UCSD-AML1 (cell line): Measurements from ENCODE around the gene ANKRD55.
"Not testable (repeated sequence)": the region's sequence is repeated elsewhere in the genome, so short reads cannot be mapped to it uniquely, and the experiment has no call there.

Experiments used
- DNase-seq: peaks from one replicate; lab custom pipeline; 2025; ENCODE audit not compliant: unreplicated experiment; lab: John Stamatoyannopoulos, UW

Gene ANKRD55

DNA sequence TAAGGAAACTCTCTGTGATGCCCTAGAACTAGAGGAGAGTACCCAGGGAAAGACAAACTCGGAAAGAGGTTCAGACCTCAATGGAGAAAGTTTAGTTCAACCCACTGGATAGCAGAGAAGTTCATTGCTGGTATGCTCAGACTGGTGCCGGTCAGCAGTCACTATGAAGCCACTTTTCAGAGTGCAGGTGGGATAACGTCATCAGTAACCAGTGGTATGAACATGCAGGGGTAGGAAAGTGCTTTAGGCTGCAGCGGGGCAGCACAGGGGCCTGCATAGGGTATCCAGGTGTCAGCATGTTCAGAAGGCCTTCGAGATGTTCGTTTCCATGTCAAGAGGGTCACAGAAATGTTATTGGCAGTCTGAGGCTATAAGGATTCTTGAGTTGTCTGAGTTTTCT is 20.8 kb upstream of the ANKRD55 start:
- no peak for DNase-seq

DNA sequence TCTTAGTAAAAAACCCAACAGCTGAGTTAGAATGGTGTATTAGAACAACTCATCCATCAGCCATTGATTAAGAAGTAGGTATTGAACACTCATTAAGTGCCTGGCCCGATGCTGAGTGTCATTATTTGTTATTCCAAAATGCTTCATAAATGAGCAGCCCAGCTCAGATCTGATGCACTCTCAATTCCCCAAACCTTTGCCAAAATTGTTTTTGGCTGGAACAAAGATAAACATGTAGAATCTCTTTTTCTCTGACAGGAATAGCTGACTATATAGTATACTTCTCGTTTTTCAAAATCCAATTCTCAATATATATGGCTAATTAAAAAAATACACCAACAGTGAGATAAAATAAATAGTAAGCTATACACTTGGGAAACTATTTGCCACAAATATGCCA is 20.0 kb upstream of the ANKRD55 start:
- no peak for DNase-seq

DNA sequence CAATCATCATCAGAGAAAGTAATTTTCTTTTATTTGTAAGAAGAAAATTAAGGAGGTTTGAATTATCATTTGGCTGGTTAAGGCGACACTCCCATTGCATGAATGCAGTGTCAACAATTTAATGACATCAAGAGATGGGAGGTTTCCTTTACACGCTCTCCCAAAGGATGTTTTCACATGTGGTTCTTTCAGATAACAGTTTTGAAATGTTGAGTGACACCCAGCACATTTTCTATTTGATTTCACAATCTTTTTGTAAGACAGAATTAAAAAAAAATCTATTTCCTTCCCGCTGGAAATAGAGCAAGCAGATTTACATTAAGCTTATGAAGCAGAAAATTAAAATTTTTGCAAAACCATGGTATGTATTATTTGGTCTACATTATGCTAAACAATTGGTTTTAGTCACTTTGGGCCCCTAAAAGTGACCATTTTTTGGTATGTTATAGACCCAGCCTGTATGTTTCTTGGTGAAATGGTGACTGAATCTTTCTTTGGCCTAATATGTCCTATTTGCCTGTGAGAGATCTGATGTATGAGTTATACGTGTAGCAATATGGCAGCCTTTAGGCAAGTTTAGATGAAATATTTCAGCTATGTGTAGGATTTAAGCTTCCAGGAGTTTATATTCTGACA is 18.9 kb upstream of the ANKRD55 start:
- DNase-seq, result no peak

DNA sequence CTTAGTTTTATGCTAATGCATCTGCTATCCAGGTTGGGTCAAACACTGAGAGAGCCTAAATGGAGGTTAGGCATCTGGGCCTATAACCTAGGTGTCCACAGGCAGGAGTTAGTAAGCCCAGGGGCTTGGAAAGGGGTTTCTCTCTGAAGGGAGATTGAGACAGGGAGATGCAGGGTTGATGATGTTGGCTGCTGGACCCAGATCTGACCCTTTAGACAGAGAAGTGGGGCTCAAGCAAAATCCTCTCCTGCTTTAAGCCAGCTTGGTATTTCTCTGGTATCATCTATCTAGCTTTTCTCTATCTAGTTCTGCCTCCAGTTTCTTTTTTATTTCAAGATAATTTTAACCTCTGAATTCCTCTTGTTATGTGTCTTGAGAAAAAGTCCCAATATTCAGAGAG is 18.3 kb upstream of the ANKRD55 start:
- peak; percentile 13 for DNase-seq

DNA sequence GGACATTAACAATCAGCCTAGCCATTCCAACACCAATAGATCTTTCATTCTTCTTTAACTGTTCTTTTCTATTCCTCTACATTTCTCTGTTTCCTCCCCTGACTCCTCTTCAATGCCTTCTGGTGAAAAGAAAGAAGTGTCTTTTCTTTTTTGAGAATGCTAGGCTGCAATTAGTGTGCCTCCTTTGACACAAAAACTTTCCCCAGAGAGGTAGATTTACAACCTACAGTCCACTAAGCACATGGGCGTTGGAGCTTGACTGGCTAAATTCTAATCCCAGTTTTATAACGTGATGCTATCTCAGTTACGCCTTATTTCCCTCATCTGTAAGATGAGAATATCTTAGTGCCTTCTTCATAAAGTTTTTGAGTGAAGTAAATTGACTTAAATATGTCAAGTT is 16.9 kb upstream of the ANKRD55 start:
- DNase-seq, result no peak

DNA sequence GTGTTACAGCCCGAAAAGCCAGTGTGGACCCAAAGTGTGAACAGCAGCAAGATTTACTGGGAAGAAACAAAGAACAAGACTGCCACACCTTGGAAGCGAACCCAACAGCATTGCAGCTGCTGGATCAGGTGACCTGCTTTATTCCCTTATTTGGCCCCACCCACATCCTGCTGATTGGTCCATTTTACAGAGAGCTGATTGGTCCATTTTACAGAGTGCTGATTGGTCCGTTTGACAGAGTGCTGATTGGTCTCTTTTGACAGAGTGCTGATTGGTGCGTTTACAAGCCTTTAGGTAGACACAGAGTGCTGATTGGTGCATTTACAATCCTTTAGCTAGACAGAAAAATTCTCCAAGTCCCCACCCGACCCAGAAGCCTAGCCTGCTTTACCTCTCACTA is 16.0 kb upstream of the ANKRD55 start:
- not testable (repeated sequence) for DNase-seq

DNA sequence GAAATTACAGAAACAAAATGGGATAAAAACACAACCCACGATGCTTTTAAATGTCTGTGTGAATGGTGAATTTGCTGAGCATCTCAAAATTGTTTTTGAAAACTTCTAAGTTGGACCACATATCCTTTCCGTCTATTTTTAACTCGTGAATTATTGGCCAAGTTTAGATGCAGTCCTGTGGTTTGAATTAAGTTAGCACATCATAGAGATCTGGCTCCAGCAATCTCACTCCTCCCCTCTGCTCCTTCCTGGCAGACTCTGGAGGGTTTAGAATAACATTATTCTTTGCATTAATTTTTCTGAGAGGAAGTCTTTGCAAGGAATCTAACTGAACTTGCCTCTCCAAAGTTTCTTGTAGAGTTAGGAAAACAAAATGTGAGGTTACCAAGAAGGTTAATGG is 14.5 kb upstream of the ANKRD55 start:
- no peak for DNase-seq

DNA sequence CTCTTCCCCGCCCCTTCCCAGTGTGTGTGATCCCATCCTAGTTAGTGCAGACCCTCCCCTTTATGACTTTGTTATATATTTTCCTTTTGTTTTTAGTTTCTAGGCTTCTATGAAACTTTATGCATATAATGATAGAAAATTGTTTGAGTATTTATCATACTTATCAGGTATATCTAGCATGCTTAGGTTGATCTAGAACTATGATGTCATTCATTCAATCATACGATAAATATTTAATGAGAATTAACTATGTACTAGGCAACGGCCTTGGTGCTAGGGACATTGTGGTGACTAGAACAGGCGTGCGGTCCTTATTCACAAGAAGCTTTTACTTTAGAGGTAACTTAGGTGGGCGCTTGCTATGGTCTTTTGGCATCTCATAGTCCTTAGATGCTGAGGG is 13.6 kb upstream of the ANKRD55 start:
- DNase-seq, result no peak

DNA sequence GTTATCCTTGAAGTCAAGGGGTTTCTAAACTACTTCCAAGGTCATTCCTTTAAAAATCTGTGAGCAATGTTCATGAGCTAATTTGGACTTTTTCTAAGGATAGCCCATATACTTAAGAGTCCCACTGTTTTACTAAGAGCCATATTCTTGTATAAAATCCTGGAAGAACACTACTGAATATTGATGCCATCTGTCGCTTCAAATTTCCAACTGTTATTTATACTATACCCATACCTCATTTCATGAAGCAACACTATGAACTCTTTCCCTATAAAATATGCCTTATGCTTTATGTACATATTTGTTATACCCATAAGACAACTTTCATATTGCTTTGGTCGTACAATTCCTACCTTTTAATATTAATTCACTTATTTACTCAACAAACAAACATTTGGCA is 12.4 kb upstream of the ANKRD55 start:
- DNase-seq, result no peak

DNA sequence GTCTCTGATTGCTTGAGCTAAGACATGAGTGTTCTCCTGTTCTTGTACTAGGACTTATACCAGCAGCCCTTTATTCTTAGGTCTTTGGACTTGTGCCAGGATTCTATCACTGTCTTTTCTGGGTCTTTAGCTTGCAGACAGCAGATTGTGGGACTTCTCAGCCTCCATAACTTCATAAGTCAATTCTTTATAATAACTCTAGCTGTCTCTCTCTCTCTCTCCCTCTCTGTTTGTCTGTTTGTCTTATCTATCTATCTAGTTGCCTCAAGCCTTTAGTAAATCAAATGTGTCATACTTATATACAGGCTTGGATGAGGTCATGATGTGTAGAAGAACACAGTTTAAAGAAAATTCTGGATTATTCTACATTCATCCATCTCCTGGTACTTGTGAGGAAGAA is 11.5 kb upstream of the ANKRD55 start:
- DNase-seq, result no peak

DNA sequence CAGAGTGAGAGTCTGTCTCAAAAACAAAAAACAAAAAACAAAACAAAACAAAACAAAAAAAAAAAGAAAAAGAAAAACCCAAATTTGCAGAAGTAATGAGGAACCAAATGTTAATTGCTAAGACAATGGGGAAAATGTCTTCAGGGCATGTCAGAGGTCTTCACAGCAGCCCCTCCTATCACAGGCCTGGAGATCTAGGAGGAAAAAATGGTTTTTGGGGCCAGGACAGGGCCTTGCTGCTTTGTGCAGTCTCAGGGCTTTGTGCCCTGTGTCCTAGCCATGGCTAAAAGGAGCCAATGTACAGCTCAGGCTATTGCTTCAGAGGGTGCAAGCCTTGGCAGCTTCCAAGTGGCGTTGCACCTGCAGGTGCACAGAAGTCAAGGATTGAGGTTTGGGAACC is 9.1 kb upstream of the ANKRD55 start:
- not testable (repeated sequence) for DNase-seq

DNA sequence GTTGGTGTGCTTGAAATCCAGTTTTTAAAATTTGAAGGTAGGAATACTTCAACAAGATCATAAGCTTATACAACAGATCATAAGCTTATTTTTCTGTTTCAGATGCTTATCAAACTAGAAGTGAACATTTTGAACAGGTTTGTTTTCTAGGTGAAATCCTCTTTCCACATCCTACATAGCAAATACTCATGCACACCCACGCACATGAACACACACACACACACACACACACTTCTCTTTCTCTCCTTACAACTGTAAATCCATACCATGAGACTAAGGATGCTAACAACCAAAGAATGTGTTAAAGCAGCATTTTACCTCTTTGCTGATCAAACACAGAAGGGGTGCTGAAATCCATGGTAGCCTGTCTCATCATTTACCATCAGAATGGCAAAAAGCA is 592 bp downstream of the ANKRD55 start:
- DNase-seq, result no peak

DNA sequence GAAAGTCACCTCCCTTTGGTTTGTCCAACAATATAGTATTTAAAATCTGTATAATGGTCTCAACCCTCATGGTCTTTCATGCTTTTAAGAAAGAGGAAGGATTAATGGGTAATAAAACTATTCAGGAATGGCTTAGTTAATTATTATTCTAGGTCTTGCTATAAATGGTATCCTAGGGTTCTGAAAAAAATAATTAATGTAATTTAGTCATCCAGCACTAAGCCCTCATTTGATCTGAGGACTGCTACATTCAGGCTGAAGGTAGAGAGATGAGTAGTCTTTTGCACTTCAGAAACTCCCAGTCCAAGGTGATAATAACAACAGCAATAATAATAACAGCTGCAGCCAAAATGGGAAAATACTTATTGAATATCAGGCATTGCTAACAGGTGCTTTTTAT is 2.6 kb downstream of the ANKRD55 start:
- no peak for DNase-seq

DNA sequence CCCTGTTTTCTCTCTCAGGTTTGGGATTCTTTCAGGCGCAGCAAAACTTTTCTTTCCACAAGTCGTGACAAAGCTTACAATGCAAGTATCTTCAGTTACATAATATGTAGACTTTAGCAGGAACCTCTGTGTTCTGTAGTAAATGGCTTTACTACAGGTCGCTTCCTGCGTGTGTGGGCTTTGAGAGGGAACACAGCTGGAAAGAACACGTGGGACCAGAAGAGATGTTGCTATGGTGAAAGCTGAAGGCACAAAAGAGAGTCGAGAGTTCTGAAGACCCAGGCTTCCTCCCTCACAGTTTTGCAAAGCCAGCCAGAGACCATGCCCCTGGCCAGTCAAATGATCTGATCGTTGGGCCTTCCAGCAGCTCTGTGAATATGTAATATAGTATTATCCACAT is 4.0 kb downstream of the ANKRD55 start:
- DNase-seq, result no peak

DNA sequence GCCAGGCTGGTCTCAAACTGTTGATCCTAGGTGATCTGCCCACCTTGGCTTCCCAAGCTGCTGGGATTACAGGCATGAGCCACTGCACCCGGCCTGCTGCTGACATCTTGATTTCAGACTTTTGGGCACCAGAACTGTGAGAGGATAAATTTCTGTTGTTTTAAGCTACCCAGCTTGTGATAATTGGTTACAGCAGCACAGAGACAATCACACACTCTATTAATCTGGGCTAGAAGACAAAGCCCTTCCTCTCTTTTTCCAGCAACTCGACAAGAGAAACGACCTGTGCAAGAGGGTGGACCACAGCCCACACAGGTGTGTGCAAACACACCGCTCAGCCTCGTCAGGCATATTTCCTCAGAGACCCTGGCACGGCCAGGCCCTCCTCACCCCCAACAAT is 4.5 kb downstream of the ANKRD55 start:
- no peak for DNase-seq

DNA sequence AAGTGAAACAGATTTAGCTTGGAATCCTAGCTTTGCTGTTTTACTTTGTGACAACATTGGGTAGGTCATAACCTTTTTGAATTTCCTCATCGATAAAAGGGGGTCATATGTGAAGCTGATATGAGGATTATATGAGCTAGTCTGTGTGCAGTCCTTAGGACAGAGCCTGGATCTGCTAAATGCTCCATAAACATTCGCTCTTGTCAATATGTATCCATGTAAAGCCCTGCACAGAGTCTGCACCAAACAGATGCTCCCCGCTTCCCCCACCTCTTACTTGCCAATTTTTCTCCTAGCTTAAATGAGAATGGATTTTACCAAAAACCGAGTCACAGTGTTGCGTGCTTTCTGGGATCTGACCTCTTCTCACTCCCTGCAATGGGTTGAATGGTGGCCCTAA is 5.4 kb downstream of the ANKRD55 start:
- DNase-seq, result no peak

DNA sequence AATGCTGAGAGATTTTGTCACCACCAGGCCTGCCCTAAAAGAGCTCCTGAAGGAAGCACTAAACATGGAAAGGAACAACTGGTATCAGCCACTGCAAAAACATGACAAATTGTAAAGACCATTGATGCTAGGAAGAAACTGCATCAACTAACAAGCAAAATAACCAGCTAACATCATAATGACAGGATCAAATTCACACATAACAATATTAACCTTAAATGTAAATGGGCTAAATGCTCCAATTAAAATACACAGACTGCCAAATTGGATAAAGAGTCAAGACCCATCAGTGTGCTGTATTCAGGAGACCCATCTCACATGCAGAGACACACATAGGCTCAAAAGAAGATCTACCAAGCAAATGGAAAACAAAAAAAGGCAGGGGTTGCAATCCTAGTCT is 9.8 kb downstream of the ANKRD55 start:
- DNase-seq, result not testable (repeated sequence)

DNA sequence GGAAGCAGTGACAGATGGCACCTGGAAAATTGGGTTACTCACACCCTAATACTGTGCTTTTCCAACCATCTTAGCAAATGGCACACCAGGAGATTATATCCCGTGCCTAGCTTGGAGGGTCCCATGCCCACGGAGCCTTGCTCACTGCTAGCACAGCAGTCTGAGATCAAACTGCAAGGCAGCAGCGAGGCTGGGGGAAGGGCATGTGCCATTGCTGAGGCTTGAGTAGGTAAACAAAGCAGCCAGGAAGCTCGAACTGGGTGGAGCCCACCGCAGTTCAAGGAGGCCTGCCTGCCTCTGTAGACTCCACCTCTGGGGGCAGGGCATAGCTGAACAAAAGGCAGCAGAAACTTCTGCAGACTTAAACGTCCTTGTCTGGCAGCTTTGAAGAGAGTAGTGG is 11.5 kb downstream of the ANKRD55 start:
- not testable (repeated sequence) for DNase-seq

DNA sequence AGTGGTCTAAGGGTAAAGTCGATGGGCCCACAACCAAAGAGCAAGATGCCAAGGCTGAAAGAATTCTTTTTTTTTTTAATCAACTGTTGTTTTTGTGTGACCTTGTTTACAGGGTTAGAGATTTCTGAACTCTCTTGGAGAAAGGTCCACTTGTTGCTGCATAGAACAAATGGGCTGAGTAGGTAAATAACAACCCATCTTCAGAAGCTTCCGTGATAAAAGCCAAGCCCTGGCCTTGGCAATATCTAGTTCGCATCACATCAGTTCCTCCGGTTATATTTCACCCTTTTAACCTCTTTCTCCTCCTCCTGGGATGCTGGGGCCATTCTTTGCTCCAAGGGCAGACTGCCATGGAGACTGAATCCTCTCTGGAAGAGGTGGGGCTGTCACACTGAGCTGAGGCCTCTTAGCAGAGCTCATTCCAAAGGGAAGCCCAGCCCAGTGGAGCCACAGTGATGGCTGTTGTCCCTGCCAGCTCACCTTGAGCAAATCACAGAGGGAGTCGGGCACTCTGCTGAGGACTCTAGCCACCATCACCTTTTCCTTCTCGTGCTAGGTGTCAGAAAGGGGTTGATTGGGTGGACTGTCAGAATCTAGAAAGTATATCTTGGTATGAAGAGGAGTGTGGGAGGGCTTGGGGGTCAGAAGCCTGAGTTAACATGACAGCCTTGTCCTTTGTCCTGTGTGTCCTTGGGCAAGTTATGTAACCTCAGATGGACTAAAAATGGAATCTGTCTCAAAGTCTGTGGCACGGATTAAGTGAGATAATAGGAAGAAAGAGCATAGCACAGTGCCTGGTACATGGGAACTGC is 17.9 kb downstream of the ANKRD55 start:
- no peak for DNase-seq

DNA sequence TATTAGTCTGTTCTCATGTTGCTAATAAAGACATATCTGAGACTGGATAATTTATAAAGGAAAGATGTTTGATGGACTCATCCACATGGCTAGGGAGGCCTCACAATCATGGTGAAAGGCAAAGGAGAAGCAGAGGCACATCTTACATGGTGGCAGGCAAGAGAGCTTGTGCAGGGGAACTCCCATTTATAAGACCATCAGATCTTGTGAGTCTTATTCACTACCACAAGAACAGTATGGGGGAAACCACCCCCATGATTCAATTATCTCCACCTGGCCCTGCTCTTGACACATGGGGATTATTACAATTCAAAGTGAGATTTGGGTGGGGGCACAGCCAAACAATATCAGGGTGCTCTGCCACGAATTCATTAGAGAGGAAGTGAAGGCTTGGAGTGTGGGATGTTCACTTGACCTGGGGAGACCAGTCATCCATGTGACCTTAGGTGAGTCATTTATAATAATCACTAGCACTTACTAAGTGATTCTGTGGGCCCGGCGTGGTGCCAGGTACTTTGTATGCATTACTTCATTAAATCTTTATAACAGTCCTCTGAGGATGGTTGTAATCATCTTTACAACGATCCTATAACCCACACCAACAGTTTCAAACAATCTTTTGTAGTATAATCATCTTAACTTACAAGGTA is 19.1 kb downstream of the ANKRD55 start:
- not testable (repeated sequence) for DNase-seq

DNA sequence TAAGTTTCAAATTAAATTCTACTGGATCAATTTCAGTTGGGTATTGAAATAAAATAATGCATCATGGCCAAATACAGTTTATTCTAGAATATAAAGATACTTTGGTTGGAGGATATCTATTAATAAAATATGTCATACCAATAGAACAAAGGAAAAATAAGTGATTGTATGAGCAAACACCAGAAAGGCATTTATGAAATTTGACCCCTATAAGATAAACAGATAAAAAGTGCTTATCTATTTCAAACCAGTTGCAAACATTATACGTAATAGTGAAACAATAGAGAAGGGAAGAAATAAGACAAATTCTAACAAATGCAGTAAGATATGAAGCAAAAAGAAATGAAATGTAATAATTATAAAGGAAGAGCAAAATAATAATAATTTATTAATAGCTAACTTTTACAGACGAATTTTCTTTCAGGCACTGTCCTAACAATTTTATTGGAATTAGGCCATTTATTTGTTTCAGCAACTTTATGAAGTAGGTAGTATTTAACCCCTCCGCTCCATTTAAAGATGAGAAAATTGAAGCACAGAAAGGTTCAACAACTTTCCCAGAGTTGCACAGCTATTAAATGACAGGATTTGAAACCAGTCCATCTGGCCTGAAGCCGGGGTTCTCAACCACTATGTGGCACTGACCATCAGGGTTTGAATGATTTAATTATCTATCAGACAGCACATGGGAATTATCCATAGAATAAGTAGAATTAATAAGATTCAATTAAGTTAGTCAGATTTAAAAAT is 20.8 kb downstream of the ANKRD55 start:
- DNase-seq, result no peak
